Pancreas (tissue), 10 donors: ENCODE data around the gene PRR14. TPM values are rescaled to one million over a fixed set of nuclear protein-coding genes. Genes with fewer than 3 reads are reported as not detected.

Experiments
- ATAC-seq, 4 donors: fragments of 200-7000 bp; cut with Tn5 transposase; one replicate each; pipeline versions ENCODE4 v1.8.0 to v1.9.1; 2020; ENCODE audit warnings: mild to moderate bottlenecking in 4 of 4, moderate library complexity in 4 of 4
- DNase-seq, 6 donors: peaks; one replicate each; pipeline ENCODE4 v3.0.0-alpha.2; 2020
- FAIRE-seq: peaks from 2 replicates; lab custom pipeline; 2012; peaks lifted over from hg19 to GRCh38; lab: Jason Lieb, UNC
- H3K27ac ChIP-seq, 4 donors: fragments of 200-600 bp; sonication (generic); 1 replicate in 3 of 4; 2 replicates in 1 of 4; pipeline versions ENCODE4 v1.5.0 to v1.8.0; 2020
- H3K27me3 ChIP-seq, 4 donors: fragments of 200-600 bp; one replicate each; pipeline ENCODE4 v1.8.0; 2021
- H3K36me3 ChIP-seq, 3 donors: fragments of 200-600 bp; sonication (generic) in 1 of 3; one replicate each; pipeline versions ENCODE4 v1.5.0 to v1.8.0; 2020 to 2021
- H3K4me1 ChIP-seq, 3 donors: fragments of 200-600 bp; one replicate each; pipeline ENCODE4 v1.8.0; 2021
- H3K4me3 ChIP-seq, 4 donors: fragments of 200-600 bp; sonication (generic) in 2 of 4; one replicate each; pipeline versions ENCODE4 v1.5.0 to v1.8.0; 2020 to 2021
- H3K9me3 ChIP-seq, 4 donors: fragments of 200-600 bp; one replicate each; pipeline ENCODE4 v1.8.0; 2021
- WGBS, 2 donors: extraction: QIAGEN DNeasy Blood & Tissue Kit; methylation state at CpG; one replicate each; pipeline ENCODE4 v1.1.7; 2013; 5-methylcytosine and 5-hydroxymethylcytosine counted together
- intact Hi-C, 3 donors: fragments of 100-400 bp; cut with DNase I; formaldehyde crosslinking; loops; one replicate each; pipeline versions ENCODE4 v1.11.1 to v1.14.2; 2022
- polyA plus RNA-seq, 2 donors: library from polyadenylated mRNA; stranded (reverse); fragments of 200-250 nt; gene quantifications; one replicate each; pipeline ENCODE4 v1.2.3, GENCODE V29; 2013
- total RNA-seq, 6 donors: library from RNA; stranded (reverse); fragmentation: NEBNext Ultra II Directional in 4 of 6; extraction: Animal tissue kit (Norgen Biotek cat#: 25700) in 4 of 6; gene quantifications; one replicate each; pipeline versions ENCODE4 v1.2.1 to v1.2.4, GENCODE V29; 2021 to 2023
- TF ChIP-seq, protein P1 (sequence below), 4 donors: fragments of 200-600 bp; sonication (generic) in 3 of 4; IDR thresholded peaks; one replicate each; pipeline versions ENCODE4 v1.5.0 to v1.8.0; 2021; ENCODE audit warnings: antibody characterized with exemption in 4 of 4
- donor health status: healthy with polysubstance abuse.
- donor health status: DM: no; HTN: no; CAD: no; lungs with moderate emphysema.
- donor health status: DM: no; HTN: no; CAD: no.
- donor health status: control.
- donor health status: control.
- donor health status: Bipolar disorder and iron deficiency.
- donor health status: DM: yes; HTN: yes; CAD: no.
- donor health status: DM: no; HTN: no; CAD: no.
- donor health status: DM: no; HTN: no; CAD: no.
- donor health status: DM: yes; HTN: yes; CAD: no.

PRR14 gene
- total and polyA plus RNA-seq, 8 donors, result 23.5 to 164 (median 29.7) TPM

DNA sequence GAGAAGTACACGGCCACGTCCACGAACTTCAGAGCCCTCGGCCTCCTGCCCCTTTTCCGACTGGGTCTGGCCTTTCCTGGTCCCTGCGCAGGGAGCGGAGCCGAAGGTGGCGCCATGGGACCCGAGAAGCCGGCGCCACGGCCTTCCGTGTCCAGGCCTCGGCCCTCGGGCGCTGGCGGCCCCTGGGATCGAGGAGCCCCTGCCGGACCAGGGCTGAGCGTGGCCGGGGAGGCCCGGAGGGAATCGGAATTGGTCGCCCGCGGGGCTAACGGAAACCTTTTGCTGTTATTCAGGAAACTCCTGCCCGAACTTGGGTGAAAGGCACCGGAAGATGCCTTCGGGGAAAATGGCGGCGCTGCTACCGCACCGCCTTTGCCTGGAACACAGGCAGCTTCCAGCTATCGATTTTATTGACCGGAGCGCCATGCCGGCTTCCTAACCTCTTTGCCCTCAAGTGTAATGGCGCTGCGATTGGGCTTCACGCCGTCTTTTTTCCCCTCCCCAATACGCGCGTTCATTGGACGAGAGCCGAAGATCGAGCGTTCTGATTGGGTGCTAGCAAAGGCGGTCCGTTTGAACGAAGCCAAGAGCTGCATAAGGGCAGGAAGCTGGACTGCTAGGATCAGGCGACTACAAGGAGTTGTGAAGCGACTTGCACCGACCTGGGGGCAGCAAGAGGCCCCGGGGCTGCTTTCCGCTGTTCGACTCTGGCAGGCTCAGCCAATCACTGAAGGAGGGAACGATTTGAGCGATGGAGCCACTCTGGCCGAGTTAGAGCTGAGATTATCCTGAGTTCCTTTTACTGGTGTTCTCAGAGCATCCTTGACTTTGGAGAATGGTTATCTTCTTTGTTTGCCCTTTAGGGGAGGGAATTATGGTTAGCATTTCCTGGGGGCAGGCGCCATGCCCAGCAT lies 40.6 kb upstream of the PRR14 start, which contains the start of gene ZNF689:
ZNF689 (minus strand) TSS at position 464 of the 914 bp plus-strand sequence; CDS start at position 116, 348 bp downstream.
- peak; percentile 94 to 99 (median 98) for DNase-seq
- peak within 1 kb of the TSS; percentile 93 to 98 (median 97) for H3K27ac ChIP-seq
- no peaks in the 10 kb centered on the region for H3K27me3 ChIP-seq
- 0% methylated on average over 57 to 63 of the region's 63 CpGs for WGBS, 2 donors
- intact Hi-C loops, result no loop called here
- H3K4me1 ChIP-seq, result peaks cover 3 to 9% (median 7%) of the 10 kb centered on the region in 3 donors
- ATAC-seq, result peak; percentile 93 to 99 (median 94)
- H3K9me3 ChIP-seq, result no peaks in the 10 kb centered on the region
- no peak for FAIRE-seq
- peaks cover 0 to 15% (median under 1%) of the 10 kb centered on the region in 3 donors for H3K36me3 ChIP-seq
- TF ChIP-seq, protein P1, sequence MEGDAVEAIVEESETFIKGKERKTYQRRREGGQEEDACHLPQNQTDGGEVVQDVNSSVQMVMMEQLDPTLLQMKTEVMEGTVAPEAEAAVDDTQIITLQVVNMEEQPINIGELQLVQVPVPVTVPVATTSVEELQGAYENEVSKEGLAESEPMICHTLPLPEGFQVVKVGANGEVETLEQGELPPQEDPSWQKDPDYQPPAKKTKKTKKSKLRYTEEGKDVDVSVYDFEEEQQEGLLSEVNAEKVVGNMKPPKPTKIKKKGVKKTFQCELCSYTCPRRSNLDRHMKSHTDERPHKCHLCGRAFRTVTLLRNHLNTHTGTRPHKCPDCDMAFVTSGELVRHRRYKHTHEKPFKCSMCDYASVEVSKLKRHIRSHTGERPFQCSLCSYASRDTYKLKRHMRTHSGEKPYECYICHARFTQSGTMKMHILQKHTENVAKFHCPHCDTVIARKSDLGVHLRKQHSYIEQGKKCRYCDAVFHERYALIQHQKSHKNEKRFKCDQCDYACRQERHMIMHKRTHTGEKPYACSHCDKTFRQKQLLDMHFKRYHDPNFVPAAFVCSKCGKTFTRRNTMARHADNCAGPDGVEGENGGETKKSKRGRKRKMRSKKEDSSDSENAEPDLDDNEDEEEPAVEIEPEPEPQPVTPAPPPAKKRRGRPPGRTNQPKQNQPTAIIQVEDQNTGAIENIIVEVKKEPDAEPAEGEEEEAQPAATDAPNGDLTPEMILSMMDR (IDR thresholded peaks at IDR 0.05), result no peak
- H3K4me3 ChIP-seq, result peak within 1 kb of the TSS; percentile 59 to 94 (median 74)

GRCh38 chr16:30615358-30616091 lies 35.2 kb upstream of the PRR14 start:
- DNase-seq, result peak in 3 of 6 donors; percentile 42 to 75 (median 57)

GRCh38 chr16:30619202-30619601 lies 31.6 kb upstream of the PRR14 start:
- DNase-seq, result no peak
- Histone ChIP-seq H3K4me3 (no peak overlapping the region), H3K36me3 (no peaks in the 10 kb centered on the region), H3K9me3 (no peaks in the 10 kb centered on the region), H3K27ac (no peak overlapping the region), H3K27me3 (no peaks in the 10 kb centered on the region), H3K4me1 (no peaks in the 10 kb centered on the region)
- 83 to 88% methylated on average over 4 of the region's 4 CpGs for WGBS, 2 donors
- TF ChIP-seq, protein P1 (IDR thresholded peaks at IDR 0.05), result no peak
- FAIRE-seq, result no peak
- intact Hi-C loops, result no loop called here
- no peak for ATAC-seq

More at GRCh38 chr16:30615358-30616091, 35.2 kb upstream of the PRR14 start:
- Histone ChIP-seq H3K4me1 (peaks cover 0 to 3% (median 2%) of the 10 kb centered on the region in 3 donors), H3K4me3 (no peak overlapping the region), H3K9me3 (no peaks in the 10 kb centered on the region), H3K27ac (no peak overlapping the region), H3K36me3 (no peaks in the 10 kb centered on the region), H3K27me3 (no peaks in the 10 kb centered on the region)
- intact Hi-C loops, result no loop called here
- 40 to 49% methylated on average over 12 of the region's 12 CpGs for WGBS, 2 donors
- ATAC-seq, result peak in 3 of 4 donors; percentile 58 to 75 (median 59)
- no peak for FAIRE-seq
- TF ChIP-seq, protein P1 (IDR thresholded peaks at IDR 0.05), result peak in 2 of 4 donors; percentile 25 to 29

- Histone ChIP-seq H3K27me3 (no peaks in the 10 kb centered on the region), H3K9me3 (no peaks in the 10 kb centered on the region), H3K36me3 (no peaks in the 10 kb centered on the region), H3K4me3 (no peak overlapping the region), H3K4me1 (no peaks in the 10 kb centered on the region), H3K27ac (no peak overlapping the region)
- TF ChIP-seq, protein P1 (IDR thresholded peaks at IDR 0.05), result no peak
- FAIRE-seq (no peak), DNase-seq (no peak), ATAC-seq (no peak)
- intact Hi-C loops, result loop anchor here in 1 of 3 donors (10.0 kb wide), 1 partner anchor 175 kb away; the partner anchor contains the start of gene SEPHS2
- WGBS, 2 donors, result 82 to 84% methylated on average over 5 of the region's 5 CpGs
Observed at GRCh38 chr16:30619638-30620037, 31.1 kb upstream of the PRR14 start.
